A204.1 (cell line): ENCODE results near the gene RFX7.

Experiments used
- FAIRE-seq: peaks from 2 replicates; lab custom pipeline; 2012; peaks lifted over from hg19 to GRCh38; lab: Jason Lieb, UNC

Gene RFX7

GRCh38 chr15:56244038-56244810, 545 bp upstream of the RFX7 start:
- no peak for FAIRE-seq

- no peak for FAIRE-seq
Observed at GRCh38 chr15:56242576-56243162, 1.0 kb downstream of the RFX7 start.

- FAIRE-seq, result peak; percentile 25
Observed at GRCh38 chr15:56241374-56242105, 2.1 kb downstream of the RFX7 start.

- FAIRE-seq, result no peak
Observed at GRCh38 chr15:56240390-56240789, 3.3 kb downstream of the RFX7 start.

- FAIRE-seq, result no peak
Observed at GRCh38 chr15:56236197-56236596, 7.5 kb downstream of the RFX7 start.

- FAIRE-seq, result no peak
Observed at GRCh38 chr15:56234804-56235203, 8.9 kb downstream of the RFX7 start.

GRCh38 chr15:56233549-56233948, 10.1 kb downstream of the RFX7 start:
- no peak for FAIRE-seq

- FAIRE-seq, result no peak
Observed at GRCh38 chr15:56232058-56232457, 11.6 kb downstream of the RFX7 start.

- FAIRE-seq, result no peak
Observed at GRCh38 chr15:56228854-56229253, 14.8 kb downstream of the RFX7 start.

GRCh38 chr15:56228352-56228751, 15.3 kb downstream of the RFX7 start:
- no peak for FAIRE-seq

GRCh38 chr15:56227780-56228179, 15.9 kb downstream of the RFX7 start:
- no peak for FAIRE-seq

GRCh38 chr15:56227306-56227705, 16.4 kb downstream of the RFX7 start:
- FAIRE-seq, result no peak

- no peak for FAIRE-seq
Observed at GRCh38 chr15:56225520-56225919, 18.2 kb downstream of the RFX7 start.

GRCh38 chr15:56222302-56222701, 21.4 kb downstream of the RFX7 start:
- no peak for FAIRE-seq

- no peak for FAIRE-seq
Observed at GRCh38 chr15:56217341-56217740, 26.3 kb downstream of the RFX7 start.

- FAIRE-seq, result no peak
Observed at GRCh38 chr15:56215769-56216168, 27.9 kb downstream of the RFX7 start.

GRCh38 chr15:56211960-56212550, 31.6 kb downstream of the RFX7 start:
- no peak for FAIRE-seq

- no peak for FAIRE-seq
Observed at GRCh38 chr15:56211064-56211463, 32.6 kb downstream of the RFX7 start.

GRCh38 chr15:56208641-56209155, 35.0 kb downstream of the RFX7 start:
- FAIRE-seq, result no peak

GRCh38 chr15:56208185-56208584, 35.5 kb downstream of the RFX7 start:
- no peak for FAIRE-seq

GRCh38 chr15:56207711-56208110, 36.0 kb downstream of the RFX7 start:
- no peak for FAIRE-seq

GRCh38 chr15:56207092-56207491, 36.6 kb downstream of the RFX7 start:
- FAIRE-seq, result no peak
